ENCODE data around the gene ARL10.
"Not testable (repeated sequence)": the region's sequence is repeated elsewhere in the genome, so short reads cannot be mapped to it uniquely, and the experiment has no call there.

The ARL10 gene

DNA sequence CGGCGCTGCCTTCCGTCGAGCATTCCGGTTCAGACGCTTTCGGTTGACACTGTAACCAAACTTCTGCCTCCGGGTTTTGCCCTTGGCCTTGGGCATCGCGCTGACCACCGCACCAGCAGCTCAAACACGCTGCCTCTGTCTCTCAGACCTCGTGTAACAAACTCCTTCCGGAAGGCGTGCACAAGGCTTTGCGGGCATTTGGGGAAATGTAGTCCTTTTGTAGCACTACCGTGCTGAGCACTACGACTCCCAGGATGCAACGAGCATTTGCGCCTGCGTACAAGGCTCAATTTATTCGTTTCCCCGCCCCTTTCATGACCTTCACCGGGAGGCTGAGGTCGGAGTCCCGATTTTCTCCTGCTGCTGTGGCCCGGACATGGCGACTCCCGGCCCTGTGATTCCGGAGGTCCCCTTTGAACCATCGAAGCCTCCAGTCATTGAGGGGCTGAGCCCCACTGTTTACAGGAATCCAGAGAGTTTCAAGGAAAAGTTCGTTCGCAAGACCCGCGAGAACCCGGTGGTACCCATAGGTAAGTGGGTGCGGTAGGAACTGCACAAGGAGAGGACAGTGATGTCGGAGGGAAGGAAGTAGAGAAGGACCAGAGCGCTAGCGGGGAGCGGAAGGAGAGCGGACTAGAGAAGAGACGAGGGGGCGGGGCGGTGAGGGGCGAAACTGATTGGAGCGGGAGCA lies 23.3 kb downstream of the ARL10 start, which contains the start of the genes HIGD2A and NOP16:
Gene HIGD2A, plus strand, starts transcription at position 308 of the 691 bp plus-strand sequence. Its CDS starts 69 bp downstream, at position 377.
Gene NOP16, minus strand, starts transcription at position 155 of the 691 bp plus-strand sequence. Its CDS starts 59 bp downstream, at position 96.
- DNase-seq (ENCODE audit: low read depth in 2 of 2) = peak; percentile 96

GRCh38 chr5:176389135-176390123 lies 24.1 kb downstream of the ARL10 start:
- DNase-seq (ENCODE audit: low read depth in 2 of 2) = no peak

- DNase-seq (ENCODE audit: low read depth in 2 of 2) = no peak
Observed at GRCh38 chr5:176391479-176391878, 26.2 kb downstream of the ARL10 start.

GRCh38 chr5:176391999-176392398 lies 26.7 kb downstream of the ARL10 start:
- no peak for DNase-seq (ENCODE audit: low read depth in 2 of 2)

DNA sequence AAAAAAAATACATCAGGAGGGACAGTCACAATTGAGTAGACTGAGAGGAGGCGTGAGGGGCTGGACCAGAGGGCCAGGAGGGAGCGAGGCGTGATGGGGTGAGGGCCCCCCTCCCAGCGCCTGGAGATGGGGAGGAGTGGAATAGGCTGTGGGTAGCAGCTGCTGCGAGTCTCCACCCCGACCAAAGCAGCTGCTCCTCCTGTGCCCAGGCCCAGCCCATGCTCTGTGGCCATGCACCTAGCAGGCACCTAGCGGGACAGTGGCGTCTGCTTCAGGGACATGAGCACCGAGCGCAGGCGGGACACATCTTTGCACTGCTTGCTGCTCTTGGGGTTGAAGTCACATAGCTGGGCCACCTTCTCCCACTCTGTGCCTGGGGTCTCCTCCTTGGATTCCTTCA lies 27.2 kb downstream of the ARL10 start:
- no peak for DNase-seq (ENCODE audit: low read depth in 2 of 2)

DNA sequence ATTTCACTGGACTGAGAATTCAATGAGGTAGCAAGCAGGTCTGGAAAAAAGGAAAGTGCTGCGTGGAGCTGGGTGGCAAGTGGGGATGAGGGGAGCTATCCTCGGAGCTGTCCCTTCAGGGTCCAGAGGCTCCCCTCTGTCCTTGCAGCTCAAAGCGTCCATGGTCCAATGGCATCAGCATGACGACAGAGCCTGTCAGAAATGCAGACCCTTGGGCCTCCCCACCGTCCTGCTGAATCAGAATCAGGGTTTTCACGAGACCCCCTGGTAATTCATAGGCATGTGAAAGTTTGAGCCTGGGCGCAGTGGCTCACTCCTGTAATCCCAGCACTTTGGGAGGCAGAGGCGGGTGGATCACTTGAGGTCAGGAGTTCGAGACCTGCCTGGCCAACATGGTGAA lies 28.8 kb downstream of the ARL10 start:
- no peak for DNase-seq (ENCODE audit: low read depth in 2 of 2)

DNA sequence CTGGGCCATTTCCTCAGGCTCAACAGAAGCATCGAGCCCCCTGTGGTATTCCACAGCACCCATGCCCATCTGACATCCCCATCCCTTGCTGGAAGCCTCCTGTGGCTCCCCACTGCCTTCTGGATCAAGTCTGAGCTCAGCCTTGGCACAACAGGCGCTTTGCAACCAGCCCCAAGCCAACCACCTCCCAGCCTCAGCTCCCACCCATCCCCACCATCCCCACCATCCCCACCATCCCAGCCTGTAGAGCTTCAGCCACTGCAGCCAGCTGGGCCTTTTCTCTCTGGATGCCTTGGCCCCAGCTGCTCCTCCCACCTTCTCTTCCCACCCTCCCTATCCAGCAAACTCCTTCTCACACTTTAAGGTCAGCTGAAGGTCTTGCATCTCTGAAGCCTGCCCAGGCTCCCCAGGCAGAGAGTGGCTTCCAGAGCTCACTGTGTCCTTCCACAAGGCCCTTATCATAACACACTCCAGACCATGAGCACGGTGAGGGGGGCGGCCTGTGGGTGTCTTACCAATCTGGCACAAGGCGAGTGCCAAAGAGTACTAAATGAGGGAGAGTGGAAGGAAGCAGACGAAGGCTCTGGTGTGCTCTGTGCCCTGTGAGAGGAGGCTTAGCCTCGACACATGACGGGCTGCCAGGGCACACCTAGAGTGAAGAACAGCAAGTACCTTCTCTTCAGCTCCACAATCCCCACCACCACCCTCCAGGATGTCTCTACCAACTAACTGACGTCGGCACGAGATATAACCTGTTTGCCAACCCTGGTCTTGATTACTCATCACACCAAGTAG lies 29.8 kb downstream of the ARL10 start:
- no peak for DNase-seq (ENCODE audit: low read depth in 2 of 2)

DNA sequence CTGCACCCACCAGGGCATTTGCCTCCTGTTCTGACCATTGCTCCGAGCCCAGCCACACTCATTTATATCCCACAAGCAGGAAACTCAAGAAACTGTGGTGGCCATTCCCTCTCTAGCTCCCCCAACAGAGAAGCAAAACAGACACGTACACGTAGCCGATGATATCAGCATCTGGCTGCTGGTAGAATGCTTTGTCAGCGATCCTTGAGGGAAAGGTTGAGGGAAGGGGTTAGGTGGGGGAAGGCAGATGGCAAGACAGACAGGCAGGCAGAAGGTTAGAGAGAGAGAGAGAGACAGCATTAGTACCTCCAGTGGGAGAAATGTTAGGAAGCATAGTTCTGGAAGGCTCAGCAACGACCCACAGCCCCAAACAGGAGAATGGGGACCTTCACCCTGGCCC lies 31.0 kb downstream of the ARL10 start:
- DNase-seq (ENCODE audit: low read depth in 2 of 2) = no peak

- no peak for DNase-seq (ENCODE audit: low read depth in 2 of 2)
Observed at GRCh38 chr5:176397736-176398420, 32.6 kb downstream of the ARL10 start.

- no peak for DNase-seq (ENCODE audit: low read depth in 2 of 2)
Observed at GRCh38 chr5:176400382-176401156, 35.3 kb downstream of the ARL10 start.

- no peak for DNase-seq (ENCODE audit: low read depth in 2 of 2)
Observed at GRCh38 chr5:176401281-176402205, 36.3 kb downstream of the ARL10 start.

- DNase-seq (ENCODE audit: low read depth in 2 of 2) = no peak
Observed at GRCh38 chr5:176405656-176406435, 40.6 kb downstream of the ARL10 start.

DNA sequence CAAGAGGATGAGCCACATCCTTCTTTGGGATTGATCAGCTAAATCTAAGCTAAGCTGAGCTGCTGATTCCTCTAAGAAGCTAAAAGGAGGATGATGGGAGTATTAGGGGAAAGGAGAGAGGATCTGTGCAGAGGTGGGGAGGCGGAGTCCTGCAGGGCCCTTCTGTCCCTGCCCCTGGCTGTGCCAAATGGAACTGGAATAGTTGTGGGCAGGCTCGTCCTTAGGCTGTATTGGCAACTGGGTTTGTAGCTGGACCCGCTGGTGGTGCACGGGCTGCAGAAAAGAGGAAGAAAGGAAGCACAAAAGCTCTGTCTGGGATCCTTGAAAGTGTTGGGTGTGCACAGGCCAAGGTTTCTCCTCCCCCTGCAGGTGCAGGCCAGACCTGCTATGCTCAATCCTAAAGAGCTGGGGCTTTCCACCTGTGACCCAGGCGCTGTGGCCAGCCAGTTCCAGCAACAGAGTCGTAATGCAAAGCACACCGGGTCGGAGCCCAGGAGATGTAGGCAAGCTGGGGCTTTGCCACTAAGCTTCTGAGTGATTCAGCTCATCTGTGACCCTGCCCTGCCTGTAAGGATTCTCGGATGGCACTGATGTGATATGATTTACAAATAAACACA lies 41.3 kb downstream of the ARL10 start:
- DNase-seq (ENCODE audit: low read depth in 2 of 2) = no peak

- no peak for DNase-seq (ENCODE audit: low read depth in 2 of 2)
Observed at GRCh38 chr5:176407456-176408251, 42.4 kb downstream of the ARL10 start.

DNA sequence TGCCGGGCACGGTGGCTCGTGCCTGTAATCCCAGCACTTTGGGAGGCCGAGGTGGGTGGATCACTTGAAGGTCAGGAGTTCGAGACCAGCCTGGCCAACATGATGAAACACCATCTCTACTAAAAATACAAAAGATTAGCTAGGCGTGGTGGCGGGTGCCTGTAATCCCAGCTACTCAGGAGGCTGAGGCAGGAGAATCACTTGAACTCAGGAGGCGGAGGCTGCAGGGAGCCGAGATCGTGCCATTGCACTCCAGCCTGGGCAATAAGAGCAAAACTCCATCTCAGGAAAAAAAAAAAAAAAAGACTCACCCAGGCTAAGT lies 42.9 kb downstream of the ARL10 start:
- not testable (repeated sequence) for DNase-seq (ENCODE audit: low read depth in 2 of 2)

DNA sequence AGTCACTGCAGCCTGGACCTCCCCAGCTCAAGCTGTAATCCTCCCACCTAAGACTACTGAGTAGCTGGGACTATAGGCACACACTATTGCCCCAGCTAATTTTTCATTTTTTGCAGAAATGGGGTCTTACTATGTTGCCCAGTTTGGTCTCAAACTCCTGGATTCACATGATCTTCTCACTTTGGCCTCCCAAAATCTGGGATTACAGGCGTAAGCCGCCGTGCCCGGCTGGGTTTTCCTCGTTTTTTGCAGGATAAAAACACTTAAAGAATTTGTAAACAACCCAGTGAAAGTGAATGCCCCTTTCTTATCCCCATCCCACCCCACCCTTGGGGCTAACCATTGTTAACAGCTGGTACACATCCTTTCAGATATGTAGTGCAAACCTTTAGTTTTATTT lies 43.3 kb downstream of the ARL10 start:
- DNase-seq (ENCODE audit: low read depth in 2 of 2) = no peak

DNA sequence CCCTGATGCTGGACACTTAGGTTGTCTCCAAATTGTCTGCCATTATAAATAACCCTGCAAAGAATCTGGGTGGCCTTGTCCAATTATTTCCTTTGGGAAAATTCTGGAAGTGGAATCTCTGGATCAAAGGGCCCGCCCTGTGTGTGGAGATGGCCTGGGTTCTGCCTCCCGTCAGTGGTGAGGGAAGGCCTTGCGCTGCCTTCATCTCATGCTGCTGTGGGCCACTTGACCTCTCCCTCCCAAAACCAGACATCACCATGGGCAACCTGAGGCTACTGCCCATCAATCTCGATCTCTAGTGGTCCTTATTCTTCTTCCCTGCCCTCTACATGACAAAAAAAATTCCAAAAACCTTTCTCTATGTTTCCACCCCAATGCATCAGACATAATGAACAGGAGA lies 44.5 kb downstream of the ARL10 start:
- DNase-seq (ENCODE audit: low read depth in 2 of 2) = no peak

Data from fibroblast of skin of left biceps (primary cell).